Measurements from ENCODE around the gene DXO. TPM values are rescaled to one million over a fixed set of nuclear protein-coding genes. Genes with fewer than 3 reads are reported as not detected.
"Not testable (repeated sequence)": the region's sequence is repeated elsewhere in the genome, so short reads cannot be mapped to it uniquely, and the experiment has no call there.

Gene DXO
- total RNA-seq, 3 donors from 2014 or later = 7.1 to 9.0 (median 8.9) TPM

DNA sequence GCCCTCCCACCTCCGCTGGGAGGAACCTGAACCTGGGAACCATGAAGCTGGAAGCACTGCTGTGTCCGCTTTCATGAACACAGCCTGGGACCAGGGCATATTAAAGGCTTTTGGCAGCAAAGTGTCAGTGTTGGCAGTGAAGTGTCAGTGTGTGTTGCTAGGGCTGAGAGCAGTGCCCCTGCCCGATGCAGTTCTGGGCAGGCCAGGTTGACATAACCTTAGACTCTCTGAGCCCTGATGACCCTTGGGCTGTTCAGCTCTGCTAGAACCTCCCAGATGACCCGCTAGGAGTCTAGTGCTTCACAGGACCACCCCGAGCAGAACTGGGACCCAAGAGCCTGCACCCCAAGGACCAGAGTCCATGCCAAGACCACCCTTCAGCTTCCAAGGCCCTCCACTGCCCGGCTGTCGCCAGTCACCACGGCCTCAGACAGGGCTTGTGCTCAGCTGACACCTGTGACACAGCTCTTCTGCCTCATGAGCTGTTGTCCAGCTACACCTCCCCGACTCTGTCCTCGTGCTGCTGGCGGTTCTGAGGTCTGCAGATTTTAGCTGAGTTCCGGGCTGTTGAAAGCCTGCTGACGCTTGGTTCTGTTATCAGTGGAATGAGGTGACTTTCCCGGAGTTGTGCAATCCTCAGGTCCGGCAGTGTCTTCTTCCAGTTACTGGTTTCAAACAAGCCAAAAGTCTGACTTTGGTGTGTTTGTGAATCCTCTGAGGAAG, 30.8 kb upstream of the DXO start:
- not testable (repeated sequence) for H3K27me3 Mint-ChIP-seq (ENCODE audit: low read depth); H3K36me3 Mint-ChIP-seq (ENCODE audit: insufficient read depth); H3K4me3 Mint-ChIP-seq; H3K4me1 Mint-ChIP-seq (ENCODE audit: low read depth); DNase-seq; ATAC-seq; H3K9me3 Mint-ChIP-seq

DNA sequence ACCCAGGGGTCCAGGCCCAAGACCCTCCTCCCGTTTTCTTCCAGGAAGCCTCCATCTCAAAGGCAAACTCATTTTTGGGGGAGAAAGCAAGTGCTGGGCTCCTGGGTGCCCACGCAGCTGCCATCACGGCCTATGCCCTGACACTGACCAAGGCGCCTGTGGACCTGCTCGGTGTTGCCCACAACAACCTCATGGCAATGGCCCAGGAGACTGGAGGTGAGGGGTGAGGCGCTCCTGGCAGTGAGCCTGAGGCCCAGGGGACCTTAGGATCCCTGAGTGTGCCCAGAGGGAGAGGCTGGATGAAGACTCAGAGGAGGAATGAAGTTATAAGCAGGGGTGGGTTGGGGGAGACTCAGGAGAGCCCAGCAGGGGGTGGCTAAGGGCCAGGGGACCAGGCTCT, 24.4 kb upstream of the DXO start:
- H3K4me1 Mint-ChIP-seq (ENCODE audit: low read depth); H3K9me3 Mint-ChIP-seq; H3K36me3 Mint-ChIP-seq (ENCODE audit: insufficient read depth); ATAC-seq; DNase-seq; H3K4me3 Mint-ChIP-seq; H3K27me3 Mint-ChIP-seq (ENCODE audit: low read depth): not testable (repeated sequence)

DNA sequence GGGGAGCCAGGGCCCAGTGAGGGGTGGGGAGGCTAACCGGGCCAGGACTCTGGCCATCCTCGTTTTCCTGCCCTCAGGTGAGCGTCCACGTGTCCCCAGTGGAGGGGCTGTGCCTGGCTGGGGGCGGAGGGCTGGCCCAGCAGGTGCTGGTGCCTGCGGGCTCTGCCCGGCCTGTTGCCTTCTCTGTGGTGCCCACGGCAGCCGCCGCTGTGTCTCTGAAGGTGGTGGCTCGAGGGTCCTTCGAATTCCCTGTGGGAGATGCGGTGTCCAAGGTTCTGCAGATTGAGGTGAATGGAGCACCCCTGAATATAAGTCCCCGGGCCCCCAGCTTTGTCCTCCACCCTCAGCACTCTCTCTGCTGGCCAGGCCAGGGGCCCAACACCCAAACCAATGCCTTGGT, 22.5 kb upstream of the DXO start:
- not testable (repeated sequence) for H3K9me3 Mint-ChIP-seq; ATAC-seq; H3K27me3 Mint-ChIP-seq (ENCODE audit: low read depth); H3K4me3 Mint-ChIP-seq; H3K4me1 Mint-ChIP-seq (ENCODE audit: low read depth); DNase-seq; H3K36me3 Mint-ChIP-seq (ENCODE audit: insufficient read depth)

DNA sequence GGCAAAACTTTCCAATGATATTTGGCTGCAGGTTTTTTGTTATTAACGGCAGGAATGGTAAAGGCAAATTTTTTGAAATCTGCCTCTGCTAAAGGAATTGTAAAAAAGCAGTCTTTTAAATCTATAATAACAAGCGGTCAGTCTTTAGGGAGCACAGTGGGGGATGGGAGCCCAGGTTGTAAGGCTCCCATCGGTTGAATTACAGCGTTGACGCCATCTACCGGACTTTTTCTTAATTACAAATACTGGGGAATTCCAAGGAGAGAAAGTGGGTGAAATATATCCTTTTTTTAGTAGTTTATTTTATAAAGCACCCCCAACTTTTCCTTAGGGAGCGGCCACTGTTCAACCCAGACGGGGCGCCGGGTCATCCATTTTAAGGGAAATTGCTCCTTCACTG, 17.4 kb upstream of the DXO start:
- not testable (repeated sequence) for DNase-seq; H3K9me3 Mint-ChIP-seq; H3K4me3 Mint-ChIP-seq; H3K4me1 Mint-ChIP-seq (ENCODE audit: low read depth); H3K36me3 Mint-ChIP-seq (ENCODE audit: insufficient read depth); H3K27me3 Mint-ChIP-seq (ENCODE audit: low read depth); ATAC-seq

DNA sequence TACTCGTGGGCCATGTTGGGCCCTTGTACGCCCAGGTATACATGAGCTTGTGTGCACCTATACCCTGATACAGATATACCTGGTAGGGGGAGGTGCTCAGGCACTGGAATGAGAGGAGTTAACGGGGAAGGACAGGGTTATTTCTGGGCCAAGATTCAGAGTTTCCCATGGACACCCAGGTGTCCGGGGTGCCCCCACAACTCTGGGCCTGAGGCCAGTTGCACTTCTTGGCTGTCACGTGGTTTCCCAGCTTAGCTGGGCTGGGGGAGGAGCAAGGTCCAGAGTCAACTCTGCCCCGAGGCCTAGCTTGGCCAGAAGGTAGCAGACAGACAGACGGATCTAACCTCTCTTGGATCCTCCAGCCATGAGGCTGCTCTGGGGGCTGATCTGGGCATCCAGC, 9.8 kb upstream of the DXO start, which contains the start of gene C4A:
TSS of gene C4A (plus strand) at position 314 of the 400 bp plus-strand sequence. CDS start at position 365, 51 bp downstream.
- not testable (repeated sequence) for H3K36me3 Mint-ChIP-seq (ENCODE audit: insufficient read depth); H3K4me3 Mint-ChIP-seq; H3K4me1 Mint-ChIP-seq (ENCODE audit: low read depth); H3K27me3 Mint-ChIP-seq (ENCODE audit: low read depth); DNase-seq; ATAC-seq; H3K9me3 Mint-ChIP-seq

GRCh38 chr6:31980998-31981397, 9.1 kb upstream of the DXO start:
- H3K4me3 Mint-ChIP-seq; H3K4me1 Mint-ChIP-seq (ENCODE audit: low read depth); DNase-seq; H3K9me3 Mint-ChIP-seq; H3K36me3 Mint-ChIP-seq (ENCODE audit: insufficient read depth); ATAC-seq; H3K27me3 Mint-ChIP-seq (ENCODE audit: low read depth): not testable (repeated sequence)

DNA sequence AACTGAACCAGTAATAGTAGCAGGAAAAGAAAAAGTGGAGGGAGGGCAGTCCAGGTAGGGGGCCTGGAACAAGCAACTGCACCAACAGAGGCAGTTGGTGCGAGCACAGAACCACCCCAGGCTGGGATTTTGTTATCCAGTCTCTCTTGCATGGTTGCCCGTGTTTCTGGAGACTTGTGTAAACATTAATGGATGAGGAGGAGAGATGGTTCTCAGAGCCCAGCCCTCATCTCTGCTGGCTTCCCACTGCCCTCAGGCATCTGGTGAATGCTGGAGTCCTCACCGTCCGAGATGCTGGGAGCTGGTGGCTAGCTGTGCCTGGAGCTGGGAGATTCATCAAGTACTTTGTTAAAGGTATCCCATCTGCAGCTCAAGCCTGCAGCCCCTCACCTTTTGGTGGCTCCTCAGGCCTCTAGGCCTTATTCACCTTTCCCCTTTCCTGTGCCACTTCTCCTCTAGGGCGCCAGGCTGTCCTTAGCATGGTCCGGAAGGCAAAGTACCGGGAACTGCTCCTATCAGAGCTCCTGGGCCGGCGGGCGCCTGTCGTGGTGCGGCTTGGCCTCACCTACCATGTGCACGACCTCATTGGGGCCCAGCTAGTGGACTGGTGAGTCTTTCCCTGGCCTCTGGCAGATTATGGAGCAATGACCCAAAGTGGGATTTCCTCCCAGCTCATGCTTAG, 8.4 kb upstream of the DXO start:
- not testable (repeated sequence) for H3K36me3 Mint-ChIP-seq (ENCODE audit: insufficient read depth); H3K4me3 Mint-ChIP-seq; H3K4me1 Mint-ChIP-seq (ENCODE audit: low read depth); DNase-seq; H3K9me3 Mint-ChIP-seq; H3K27me3 Mint-ChIP-seq (ENCODE audit: low read depth); ATAC-seq

DNA sequence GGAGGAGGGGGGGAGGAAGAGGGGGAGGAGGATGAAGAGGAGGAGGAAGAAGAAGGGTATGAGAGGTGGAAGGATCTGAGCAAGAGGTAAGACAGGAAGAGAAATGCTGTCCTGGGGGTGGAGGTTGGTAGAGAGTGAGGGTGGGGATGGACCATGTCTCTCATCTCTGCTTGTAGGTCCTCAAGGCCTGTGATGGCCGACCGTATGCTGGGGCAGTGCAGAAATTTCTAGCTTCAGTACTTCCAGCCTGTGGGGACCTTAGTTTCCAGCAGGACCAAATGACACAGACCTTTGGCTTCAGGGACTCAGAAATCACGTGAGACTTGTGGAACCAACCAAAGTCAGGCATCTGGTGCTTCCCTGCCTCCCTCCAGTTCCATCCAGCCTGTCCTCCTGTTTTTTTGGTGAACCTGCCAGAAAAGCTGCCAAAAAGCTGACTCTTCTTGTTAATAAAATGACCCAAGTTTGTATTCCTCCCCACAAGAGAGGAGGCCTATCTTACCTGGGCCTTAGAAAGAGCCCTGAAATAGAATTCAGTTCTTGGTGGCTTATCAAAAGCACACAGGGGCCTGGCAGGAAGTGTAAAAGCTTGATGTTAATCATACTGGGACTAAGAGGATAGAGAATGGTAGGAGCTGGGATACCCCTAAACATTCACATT, 7.4 kb upstream of the DXO start:
- H3K4me1 Mint-ChIP-seq (ENCODE audit: low read depth) = peaks cover 10% of the 10 kb centered on the region
- H3K36me3 Mint-ChIP-seq (ENCODE audit: insufficient read depth) = peaks cover 7% of the 10 kb centered on the region
- ATAC-seq = no peak
- H3K9me3 Mint-ChIP-seq = no peaks in the 10 kb centered on the region
- no peaks in the 10 kb centered on the region for H3K27me3 Mint-ChIP-seq (ENCODE audit: low read depth)
- no peak for DNase-seq
- H3K4me3 Mint-ChIP-seq = no peak overlapping the region

DNA sequence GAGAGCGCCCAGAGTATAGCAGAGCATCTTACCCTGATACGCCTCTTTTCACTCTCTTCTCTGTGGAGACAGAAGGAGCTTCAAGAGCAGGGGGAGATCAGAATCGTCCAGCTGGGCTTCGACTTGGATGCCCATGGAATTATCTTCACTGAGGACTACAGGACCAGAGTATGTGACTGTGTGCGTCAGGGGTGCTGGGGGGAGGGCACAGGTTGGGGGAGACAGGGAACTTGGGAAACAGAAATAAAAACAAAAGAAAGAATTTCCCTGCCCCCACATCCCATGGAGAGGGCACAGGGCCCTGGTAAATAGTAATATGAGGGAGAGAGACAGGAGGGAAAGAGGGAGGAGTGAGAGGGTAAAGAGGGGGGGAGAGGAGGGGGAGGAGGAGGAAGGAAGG, 6.9 kb upstream of the DXO start:
- no peaks in the 10 kb centered on the region for H3K27me3 Mint-ChIP-seq (ENCODE audit: low read depth)
- H3K9me3 Mint-ChIP-seq = no peaks in the 10 kb centered on the region
- H3K4me1 Mint-ChIP-seq (ENCODE audit: low read depth) = peaks cover 11% of the 10 kb centered on the region
- DNase-seq (no peak), ATAC-seq (no peak)
- H3K4me3 Mint-ChIP-seq = no peak overlapping the region
- H3K36me3 Mint-ChIP-seq (ENCODE audit: insufficient read depth) = peaks cover 8% of the 10 kb centered on the region

DNA sequence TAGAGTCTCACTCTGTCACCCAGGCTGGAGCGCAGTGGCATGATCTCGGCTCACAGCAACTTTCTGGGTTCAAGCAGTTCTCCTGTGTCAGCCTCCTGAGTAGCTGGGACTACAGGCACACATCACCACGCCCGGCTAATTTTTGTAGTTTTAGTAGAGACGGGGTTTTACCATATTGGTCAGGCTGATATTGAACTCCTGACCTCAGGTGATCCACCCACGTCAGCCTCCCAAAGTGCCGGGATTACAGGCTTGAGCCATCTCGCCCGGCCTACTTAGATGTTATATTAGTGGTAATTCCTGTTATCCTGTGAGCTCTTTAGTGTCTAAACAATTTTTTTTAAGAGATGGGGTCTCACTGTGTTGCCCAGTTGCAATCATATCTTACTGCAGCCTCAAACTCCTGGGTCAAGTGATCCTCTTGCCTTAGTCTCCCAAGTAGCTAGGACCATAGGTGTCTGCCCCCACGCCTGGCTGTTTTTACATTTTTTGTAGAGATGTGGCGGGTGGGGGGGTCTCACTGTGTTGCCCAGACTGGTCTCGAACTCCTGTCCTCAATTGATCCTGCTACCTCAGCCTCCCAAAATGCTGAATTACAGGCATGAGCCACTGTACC, 6.0 kb upstream of the DXO start:
- Mint-ChIP-seq H3K4me3 (no peak overlapping the region), H3K36me3 (ENCODE audit: insufficient read depth) (peaks cover 12% of the 10 kb centered on the region), H3K9me3 (no peaks in the 10 kb centered on the region), H3K27me3 (ENCODE audit: low read depth) (no peaks in the 10 kb centered on the region), H3K4me1 (ENCODE audit: low read depth) (peaks cover 20% of the 10 kb centered on the region)
- DNase-seq (no peak), ATAC-seq (no peak)

DNA sequence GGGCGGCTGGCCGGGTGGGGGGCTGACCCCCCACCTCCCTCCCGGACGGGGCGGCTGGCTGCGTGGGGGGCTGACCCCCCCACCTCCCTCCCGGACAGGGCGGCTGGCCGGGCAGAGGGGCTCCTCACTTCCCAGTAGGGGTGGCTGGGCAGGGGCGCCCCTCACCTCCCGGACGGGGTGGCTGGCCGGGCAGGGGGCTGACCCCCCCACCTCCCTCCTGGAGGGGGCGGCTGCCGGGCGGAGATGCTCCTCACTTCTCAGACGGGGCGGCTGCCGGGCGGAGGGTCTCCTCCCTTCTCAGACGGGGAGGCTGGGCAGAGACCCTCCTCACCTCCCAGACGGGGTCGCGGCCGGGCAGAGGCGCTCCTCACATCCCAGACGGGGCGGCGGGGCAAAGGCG, 4.1 kb upstream of the DXO start:
- Mint-ChIP-seq H3K36me3 (ENCODE audit: insufficient read depth) (peaks cover 16% of the 10 kb centered on the region), H3K4me1 (ENCODE audit: low read depth) (peaks cover 28% of the 10 kb centered on the region)
- not testable (repeated sequence) for DNase-seq; H3K27me3 Mint-ChIP-seq (ENCODE audit: low read depth); H3K4me3 Mint-ChIP-seq; ATAC-seq; H3K9me3 Mint-ChIP-seq

DNA sequence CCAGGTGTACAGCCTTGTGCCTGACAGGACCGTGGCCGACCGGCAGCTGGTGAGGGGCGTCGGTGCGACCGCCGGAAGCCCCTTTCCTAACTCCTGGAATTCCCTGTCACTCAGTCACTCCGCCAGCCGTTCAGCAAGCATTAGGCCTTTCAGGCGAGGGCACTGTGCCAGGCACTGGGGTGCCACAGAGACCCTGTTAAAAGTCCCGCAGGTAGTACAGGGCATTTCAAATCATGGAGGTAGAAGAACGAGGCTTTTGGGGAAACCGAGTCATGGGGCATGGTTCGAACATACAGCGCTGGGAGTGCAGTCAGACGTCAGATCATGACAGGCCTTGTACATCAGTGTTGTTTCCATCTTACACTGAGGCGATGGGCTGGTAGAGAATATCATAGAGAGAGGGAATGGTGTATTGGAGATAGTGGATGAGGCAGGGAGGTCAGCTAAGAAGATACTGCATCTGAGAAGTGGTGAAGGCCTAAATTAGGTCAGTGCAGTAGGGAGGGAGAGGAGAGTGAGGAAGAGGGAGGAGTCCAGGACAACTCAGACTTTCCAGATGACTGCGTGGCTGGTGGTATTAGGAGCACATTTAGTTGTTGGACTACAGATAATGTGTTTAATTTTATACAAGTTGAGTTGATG, 892 bp upstream of the DXO start:
- H3K4me1 Mint-ChIP-seq (ENCODE audit: low read depth) = peaks cover 31% of the 10 kb centered on the region
- no peak for DNase-seq

GRCh38 chr6:31971279-31971992, 502 bp downstream of the DXO start:
- ATAC-seq = no peak
- no peaks in the 10 kb centered on the region for H3K27me3 Mint-ChIP-seq (ENCODE audit: low read depth)

More for the DNA sequence above, 892 bp upstream of the DXO start:
- Mint-ChIP-seq H3K27me3 (ENCODE audit: low read depth) (no peaks in the 10 kb centered on the region), H3K36me3 (ENCODE audit: insufficient read depth) (peaks cover 20% of the 10 kb centered on the region), H3K9me3 (no peaks in the 10 kb centered on the region), H3K4me3 (peak overlapping the region; percentile 96)
- ATAC-seq = no peak

More at GRCh38 chr6:31971279-31971992, 502 bp downstream of the DXO start:
- no peak for DNase-seq
- peaks cover 32% of the 10 kb centered on the region for H3K36me3 Mint-ChIP-seq (ENCODE audit: insufficient read depth)
- H3K9me3 Mint-ChIP-seq = no peaks in the 10 kb centered on the region
- H3K4me3 Mint-ChIP-seq = peak overlapping the region; percentile 96
- H3K4me1 Mint-ChIP-seq (ENCODE audit: low read depth) = peaks cover 31% of the 10 kb centered on the region
